GM10266 (cell line): Measurements from ENCODE around the gene BHLHE40.

Source experiments
- DNase-seq: peaks from one replicate; pipeline ENCODE4 v3.0.0; 2012; ENCODE audit errors: extremely low spot score
- TF ChIP-seq, protein P1 (sequence below): IDR thresholded peaks from 2 replicates; pipeline ENCODE4 v1.5.1; 2012; ENCODE audit warnings: mild to moderate bottlenecking, low read depth; ENCODE audit not compliant: control insufficient read depth, insufficient read depth; ENCODE audit errors: missing control alignments

BHLHE40 gene

DNA sequence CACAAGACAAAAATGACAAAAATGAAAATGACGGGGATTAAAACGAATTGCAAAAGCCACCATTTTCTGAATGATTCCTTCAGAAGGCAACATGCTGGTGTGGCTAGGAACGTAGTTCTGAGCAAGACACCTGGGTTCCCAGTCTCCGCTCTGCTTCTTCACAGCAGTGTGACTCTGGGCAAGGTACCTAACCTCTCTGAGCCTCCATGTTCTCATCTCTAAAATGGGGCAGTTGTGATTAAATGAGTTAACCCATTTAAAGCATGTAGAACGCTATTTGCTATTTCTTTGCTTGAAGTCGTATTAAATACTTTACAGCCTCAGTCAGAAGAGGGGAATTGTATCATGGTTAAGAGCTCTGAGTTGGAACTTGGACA, 23.6 kb downstream of the BHLHE40 start:
- TF ChIP-seq, protein P1, sequence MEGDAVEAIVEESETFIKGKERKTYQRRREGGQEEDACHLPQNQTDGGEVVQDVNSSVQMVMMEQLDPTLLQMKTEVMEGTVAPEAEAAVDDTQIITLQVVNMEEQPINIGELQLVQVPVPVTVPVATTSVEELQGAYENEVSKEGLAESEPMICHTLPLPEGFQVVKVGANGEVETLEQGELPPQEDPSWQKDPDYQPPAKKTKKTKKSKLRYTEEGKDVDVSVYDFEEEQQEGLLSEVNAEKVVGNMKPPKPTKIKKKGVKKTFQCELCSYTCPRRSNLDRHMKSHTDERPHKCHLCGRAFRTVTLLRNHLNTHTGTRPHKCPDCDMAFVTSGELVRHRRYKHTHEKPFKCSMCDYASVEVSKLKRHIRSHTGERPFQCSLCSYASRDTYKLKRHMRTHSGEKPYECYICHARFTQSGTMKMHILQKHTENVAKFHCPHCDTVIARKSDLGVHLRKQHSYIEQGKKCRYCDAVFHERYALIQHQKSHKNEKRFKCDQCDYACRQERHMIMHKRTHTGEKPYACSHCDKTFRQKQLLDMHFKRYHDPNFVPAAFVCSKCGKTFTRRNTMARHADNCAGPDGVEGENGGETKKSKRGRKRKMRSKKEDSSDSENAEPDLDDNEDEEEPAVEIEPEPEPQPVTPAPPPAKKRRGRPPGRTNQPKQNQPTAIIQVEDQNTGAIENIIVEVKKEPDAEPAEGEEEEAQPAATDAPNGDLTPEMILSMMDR, result no peak
- no peak for DNase-seq

DNA sequence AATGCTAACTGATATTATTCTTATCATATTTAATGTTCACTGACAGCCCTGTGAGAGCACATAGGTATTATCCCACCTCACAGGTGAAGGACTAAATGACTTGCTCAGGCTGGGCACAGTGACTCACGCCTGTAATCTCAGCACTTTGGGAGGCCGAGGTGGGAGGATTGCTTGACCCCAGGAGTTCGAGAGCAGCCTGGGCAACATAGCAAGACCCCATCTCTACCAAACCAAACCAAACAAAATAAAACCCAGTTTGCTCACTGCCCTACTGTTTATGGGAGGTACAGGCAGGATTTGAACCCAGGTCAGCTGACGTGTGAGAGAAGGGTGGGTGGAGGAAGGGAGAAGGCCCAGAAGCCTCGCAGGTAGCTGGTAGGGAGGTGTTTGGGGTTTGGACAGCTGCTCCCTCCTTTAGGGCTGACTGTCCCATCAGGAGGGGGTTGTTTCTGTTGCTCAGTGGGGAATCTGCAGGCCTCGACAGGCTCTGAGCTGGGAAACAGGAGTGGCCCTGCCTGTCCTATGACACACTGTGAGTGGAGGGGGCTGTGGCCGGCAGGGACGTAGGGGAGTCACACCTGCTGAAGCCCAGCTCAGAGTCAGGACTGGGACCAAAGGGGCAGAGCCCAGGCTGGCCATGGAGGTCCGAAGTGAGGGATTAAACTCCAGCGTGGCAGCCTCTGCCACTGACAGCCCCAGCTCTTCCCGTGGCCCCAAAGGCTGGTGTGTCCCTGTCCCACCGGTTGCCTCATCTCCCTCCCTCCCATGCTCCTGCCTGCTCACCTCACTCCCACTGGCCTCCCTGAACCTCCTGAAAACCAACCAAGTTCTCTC, 25.3 kb downstream of the BHLHE40 start:
- TF ChIP-seq, protein P1, result no peak
- DNase-seq, result no peak

- DNase-seq, result no peak
These were observed 26.1 kb downstream of the BHLHE40 start for GRCh38 chr3:5005367-5005766.

GRCh38 chr3:5006755-5007202, 27.5 kb downstream of the BHLHE40 start:
- DNase-seq, result peak; percentile 82
- TF ChIP-seq, protein P1, result peak; percentile 18

More at GRCh38 chr3:5005367-5005766, 26.1 kb downstream of the BHLHE40 start:
- TF ChIP-seq, protein P1, result no peak

- no peak for DNase-seq
- TF ChIP-seq, protein P1, result no peak
These were observed 28.6 kb downstream of the BHLHE40 start for GRCh38 chr3:5007873-5008272.

DNA sequence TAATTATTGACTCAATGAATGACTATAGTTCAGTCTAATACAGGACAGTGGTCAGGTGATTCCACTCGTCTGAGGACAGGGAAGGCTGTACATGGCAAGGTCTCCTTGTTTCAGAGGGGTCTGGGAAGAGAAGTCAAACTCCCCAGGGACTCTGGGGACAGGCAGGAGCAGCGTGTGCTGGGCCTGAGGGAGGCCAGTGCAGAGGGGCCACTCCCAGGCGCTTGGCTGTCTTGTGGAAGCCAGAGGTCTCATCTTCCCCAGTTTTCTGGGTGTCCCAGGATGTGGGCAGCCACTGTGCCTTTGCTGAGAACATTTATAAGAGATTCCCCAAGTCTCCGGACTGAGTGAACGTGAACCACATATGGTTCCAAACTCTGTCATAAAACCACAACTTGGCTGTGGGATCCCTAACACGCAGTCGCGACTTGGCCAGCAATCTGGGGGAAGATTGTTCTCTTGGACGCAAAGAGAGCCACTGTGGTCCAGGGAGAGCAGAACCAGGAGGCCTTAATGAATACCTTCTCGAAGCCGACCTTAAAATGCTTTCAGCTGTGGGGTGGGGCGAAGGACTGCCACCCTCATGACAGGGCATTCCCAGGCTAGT, 30.4 kb downstream of the BHLHE40 start:
- TF ChIP-seq, protein P1, result no peak
- DNase-seq, result no peak

GRCh38 chr3:5010140-5010539, 30.9 kb downstream of the BHLHE40 start:
- TF ChIP-seq, protein P1, result no peak

More at GRCh38 chr3:5010140-5010539, 30.9 kb downstream of the BHLHE40 start:
- DNase-seq, result no peak
